Femur (tissue), 1 donor: ENCODE measurements around the gene CBX2.

Source experiments
- DNase-seq: peaks from one replicate; pipeline ENCODE4 v3.0.0-alpha.2; 2017

Gene CBX2

DNA sequence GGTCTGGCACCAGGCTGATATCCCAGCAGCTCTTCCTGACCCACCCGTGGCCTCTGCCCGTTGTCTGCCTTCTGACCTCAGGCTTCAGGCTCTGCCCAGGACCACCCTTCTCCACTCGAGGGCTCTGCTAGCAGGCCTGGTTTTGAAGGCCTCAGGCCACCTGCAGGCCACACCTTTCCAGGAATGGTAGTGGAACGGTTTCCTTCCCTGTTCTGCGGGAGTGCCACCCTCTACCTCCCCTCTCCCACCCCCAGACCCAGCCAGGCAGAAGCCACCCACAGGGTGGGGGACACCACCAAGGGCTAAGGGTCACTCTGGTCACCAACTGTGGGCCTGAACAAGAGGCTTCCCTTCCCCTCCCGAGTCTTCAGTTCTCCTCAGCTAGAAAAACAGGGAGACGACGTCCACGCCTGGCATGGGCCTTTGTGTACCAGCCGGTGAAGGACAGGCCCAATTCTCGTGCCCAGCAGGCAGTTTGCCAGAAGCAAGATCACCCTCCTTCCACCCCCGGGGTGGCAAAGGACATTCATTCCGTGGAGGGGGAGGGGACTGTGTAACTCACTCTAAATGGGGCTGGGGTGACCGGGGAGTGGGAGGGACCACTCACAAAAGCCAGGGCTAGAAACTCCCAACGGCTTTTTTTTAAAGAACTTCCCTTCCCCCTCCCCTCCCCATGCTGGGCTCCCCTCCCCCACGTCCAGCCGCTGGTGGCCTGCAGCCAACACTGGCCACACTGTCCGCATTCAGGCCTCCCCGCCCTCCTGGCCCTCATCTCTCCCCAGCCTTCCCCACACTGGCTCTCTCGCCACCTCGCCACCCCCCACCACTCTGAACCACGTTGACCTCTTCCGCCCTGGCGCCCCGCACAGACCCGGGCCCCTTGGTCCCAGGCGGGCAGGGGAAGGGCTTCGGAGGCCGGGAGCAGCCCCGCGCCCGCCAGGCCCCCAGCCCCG lies 53.6 kb downstream of the CBX2 start:
- DNase-seq = peak; percentile 77

GRCh38 chr17:79832218-79833109 lies 54.5 kb downstream of the CBX2 start:
- peak; percentile 37 for DNase-seq

- no peak for DNase-seq
These were observed 55.1 kb downstream of the CBX2 start for GRCh38 chr17:79833110-79833450.

DNA sequence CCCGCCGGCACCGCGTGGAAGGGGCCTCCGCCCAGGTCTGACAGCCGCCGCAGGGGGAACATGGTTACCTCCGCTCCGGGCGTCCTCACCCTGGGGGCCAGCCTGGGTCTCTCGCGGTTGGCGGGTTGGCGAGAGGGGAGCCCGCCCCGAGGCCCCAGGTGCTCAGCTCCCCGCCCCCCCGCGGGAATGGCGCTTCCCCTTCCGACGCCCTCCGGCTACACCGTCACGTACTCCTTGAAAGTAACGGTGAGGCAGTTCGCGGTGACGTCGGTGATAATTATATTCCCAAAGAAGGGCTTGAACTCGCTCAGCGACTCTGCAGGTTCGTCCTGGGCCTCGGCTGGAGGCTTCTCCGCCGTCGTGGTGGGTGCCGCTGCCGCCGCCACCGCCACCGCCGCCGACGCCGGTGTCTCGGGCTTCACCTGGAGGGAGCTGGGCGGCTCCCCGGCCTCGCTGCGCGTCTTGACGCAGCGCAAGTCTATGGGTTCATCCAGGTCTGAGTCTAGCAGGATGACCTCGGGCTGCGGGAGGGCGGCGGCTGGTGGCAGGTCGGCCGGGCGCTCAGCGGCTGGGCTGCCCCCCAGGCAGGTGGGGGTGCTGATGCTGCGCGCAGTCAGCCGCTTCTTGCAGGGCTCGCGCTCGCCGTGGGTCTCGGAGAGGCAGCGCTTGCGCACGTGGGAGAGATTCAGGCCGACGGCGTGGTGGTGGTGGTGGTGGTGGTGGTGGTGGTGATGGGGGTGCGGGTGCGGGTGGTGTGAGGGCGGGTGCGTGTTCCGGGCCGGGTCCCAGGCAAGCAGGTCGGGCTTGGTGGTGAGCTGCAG lies 56.0 kb downstream of the CBX2 start:
- peak; percentile 20 for DNase-seq

GRCh38 chr17:79834565-79835469 lies 56.9 kb downstream of the CBX2 start:
- peak; percentile 39 for DNase-seq

DNA sequence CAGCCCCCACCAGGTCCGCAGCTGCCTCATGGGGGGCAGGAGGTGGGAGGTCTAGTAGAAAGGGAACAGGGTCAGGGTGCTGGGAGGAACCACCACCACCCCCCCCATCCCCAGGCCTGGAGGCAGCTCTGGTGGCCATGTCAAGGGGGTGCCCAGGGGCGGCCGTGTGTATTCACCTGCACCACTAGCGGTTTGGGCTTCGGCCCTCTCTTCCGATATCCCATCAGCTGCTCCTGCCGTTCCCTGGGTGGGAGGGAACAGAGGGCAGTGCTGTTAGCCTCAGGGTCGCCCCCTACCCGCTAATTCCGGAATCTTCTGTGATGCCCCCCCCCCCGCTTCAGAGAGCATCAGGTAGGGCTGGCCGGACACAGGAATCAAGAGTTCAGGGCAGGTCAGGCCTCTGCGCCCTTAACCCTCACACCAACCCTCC lies 57.5 kb downstream of the CBX2 start:
- DNase-seq = no peak

GRCh38 chr17:79835953-79836509 lies 58.1 kb downstream of the CBX2 start:
- no peak for DNase-seq

GRCh38 chr17:79836510-79836971 lies 58.6 kb downstream of the CBX2 start:
- DNase-seq = peak; percentile 48

DNA sequence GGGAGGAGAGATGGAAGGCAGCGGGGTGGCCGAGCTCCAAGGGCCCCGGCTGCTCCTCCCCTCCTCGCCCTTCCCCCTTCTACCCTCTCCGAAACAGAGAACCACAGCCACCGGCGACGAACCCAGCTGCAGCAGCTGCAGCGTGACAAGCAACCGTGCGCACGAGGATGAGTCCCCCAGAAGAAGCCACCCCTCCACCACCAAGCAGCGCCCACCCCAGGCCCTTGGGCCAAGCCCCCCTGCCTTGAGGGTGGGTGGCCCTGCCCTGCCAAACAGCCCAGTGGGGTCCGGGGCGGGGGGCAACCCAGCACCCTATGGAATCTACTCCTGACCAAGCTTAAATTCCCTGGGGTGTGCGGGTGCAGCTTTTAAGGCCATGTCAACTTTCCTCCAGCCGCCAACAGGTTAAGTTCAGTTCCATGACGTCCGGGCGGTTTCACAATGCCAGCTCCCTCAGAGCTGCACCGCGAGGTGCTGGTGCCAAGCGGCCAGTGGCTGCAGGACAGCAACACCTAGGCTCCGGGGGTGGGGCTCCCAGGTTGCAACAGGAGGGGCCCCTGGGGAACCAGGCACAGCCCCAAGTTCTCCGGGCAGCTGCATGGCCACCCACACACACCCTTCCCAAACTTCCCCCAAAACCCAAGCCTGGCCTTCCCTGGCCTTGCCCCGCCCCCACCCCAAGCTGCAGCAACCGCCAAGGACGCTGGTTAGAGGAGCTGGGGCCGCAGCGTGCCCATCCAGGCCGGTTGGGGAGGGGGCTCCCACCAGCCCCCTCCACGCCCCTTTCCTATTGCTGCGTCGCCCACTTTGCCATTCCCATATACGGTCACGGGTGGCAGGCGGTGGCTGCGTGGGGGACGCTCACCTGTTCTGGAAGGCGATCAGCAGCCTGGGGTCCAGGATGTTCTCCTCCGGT lies 59.3 kb downstream of the CBX2 start:
- peak; percentile 79 for DNase-seq
